KOPT-K1 (cell line): ENCODE data around the gene FGFR4.
A peak's percentile ranks its signal among the peaks of the same experiment; 100 is the strongest.

Experiments
- H3K27ac ChIP-seq: fragments of 200-600 bp; sonication (generic); 2 replicates; pipeline ENCODE4 v1.5.1; 2016; ENCODE audit warnings: antibody characterized with exemption, mild to moderate bottlenecking, low read depth, low read length; ENCODE audit not compliant: poor library complexity, severe bottlenecking
- H3K36me3 ChIP-seq: fragments of 200-600 bp; sonication (generic); 2 replicates; pipeline ENCODE4 v1.5.1; 2017; ENCODE audit warnings: antibody characterized with exemption, mild to moderate bottlenecking, low read length, moderate library complexity; ENCODE audit not compliant: insufficient read depth
- H3K9me3 ChIP-seq: fragments of 200-600 bp; sonication (generic); 2 replicates; pipeline ENCODE4 v1.5.1; 2017; ENCODE audit warnings: antibody characterized with exemption, low read length, mild to moderate bottlenecking; ENCODE audit not compliant: insufficient read depth, poor library complexity, severe bottlenecking

Gene FGFR4

DNA sequence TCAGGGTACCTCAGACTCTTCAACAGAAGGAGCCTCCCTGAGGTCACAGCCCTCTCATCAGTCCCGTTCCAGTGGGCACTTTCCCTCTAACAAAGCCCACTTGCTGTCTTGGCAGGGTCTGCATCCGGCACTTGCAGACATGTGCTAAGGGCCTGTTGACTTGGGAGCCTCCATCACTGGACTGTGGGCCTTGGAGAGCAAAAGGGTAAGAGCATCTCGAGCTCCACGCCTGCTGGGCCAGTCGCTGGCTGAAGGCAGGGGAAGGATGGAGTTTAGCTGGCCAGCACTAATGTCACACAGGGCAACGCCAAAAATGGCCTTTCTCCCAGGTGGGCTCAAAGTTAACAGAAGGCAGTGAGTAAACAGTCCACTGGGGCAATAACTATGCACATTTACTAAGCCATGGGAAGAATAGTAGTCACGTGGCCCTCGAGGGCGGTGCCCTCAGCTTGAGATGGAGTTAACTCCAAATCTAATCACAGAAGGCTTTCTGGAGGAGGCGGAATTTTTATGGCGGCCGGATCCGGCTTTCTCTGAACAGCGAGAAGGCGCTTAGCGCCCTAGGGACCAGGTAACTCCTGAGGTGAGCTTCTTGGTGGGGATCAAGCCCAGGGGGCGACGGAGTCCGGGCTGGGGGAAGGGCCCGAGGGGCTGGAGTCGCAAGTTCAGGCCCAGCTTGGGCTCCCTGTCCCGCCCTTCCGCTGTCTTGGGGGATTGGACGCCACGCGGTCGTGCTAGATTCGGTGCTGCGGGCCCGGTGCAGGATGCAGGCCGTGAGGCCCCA lies 44.8 kb downstream of the FGFR4 start:
- peaks cover 16% of the 10 kb centered on the region for H3K36me3 ChIP-seq
- H3K9me3 ChIP-seq, result no peaks in the 10 kb centered on the region
- no peak overlapping the region for H3K27ac ChIP-seq

DNA sequence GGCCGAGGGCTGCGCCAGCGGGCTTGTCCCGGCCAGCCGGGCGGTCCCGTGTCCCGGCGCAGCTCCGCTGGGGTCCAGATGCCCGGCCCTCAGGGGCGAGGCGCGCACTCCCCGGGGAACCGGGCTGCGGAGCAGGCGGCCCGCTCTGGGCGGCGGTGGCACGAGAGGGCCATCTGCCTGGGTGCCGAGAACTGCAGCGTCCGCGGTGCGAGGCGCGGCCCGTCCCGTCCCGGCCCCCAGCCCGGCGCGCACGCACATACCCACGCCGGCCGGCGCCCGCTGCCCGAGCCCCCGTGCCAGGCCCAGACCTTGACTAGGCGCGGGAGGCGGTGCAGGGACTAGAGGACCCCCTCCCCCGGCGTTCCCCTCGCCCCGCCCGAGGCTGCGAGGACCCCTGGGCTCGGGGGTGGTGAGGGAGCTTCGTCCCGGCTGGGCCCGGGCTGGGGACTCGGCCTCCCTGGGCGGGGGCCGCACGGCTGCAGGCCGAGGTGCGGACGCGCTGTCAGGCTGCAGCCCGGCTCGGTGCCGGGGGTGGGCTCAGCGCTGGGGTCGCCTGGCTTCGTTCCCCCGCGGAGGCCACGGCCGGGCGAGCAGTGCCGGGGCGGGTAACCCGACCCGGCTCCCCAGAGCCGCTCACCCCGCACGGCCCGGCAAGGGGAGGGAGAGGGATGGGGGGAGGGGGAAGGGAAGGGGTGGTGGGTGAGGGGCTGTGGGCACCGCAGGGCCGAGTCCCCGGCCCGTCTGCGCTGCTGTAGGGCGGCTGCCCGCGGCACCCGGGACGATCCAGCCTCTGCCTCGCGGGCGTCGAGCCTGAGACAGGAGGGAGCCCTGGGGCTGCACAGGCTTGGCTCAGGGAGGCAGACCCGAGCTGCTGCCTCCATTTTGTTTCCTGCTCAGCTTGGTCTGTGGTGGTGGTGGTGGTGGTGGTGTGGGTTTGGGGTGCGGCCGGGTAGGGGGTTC lies 45.7 kb downstream of the FGFR4 start:
- Histone ChIP-seq H3K36me3 (peaks cover 24% of the 10 kb centered on the region), H3K27ac (no peak overlapping the region), H3K9me3 (no peaks in the 10 kb centered on the region)

DNA sequence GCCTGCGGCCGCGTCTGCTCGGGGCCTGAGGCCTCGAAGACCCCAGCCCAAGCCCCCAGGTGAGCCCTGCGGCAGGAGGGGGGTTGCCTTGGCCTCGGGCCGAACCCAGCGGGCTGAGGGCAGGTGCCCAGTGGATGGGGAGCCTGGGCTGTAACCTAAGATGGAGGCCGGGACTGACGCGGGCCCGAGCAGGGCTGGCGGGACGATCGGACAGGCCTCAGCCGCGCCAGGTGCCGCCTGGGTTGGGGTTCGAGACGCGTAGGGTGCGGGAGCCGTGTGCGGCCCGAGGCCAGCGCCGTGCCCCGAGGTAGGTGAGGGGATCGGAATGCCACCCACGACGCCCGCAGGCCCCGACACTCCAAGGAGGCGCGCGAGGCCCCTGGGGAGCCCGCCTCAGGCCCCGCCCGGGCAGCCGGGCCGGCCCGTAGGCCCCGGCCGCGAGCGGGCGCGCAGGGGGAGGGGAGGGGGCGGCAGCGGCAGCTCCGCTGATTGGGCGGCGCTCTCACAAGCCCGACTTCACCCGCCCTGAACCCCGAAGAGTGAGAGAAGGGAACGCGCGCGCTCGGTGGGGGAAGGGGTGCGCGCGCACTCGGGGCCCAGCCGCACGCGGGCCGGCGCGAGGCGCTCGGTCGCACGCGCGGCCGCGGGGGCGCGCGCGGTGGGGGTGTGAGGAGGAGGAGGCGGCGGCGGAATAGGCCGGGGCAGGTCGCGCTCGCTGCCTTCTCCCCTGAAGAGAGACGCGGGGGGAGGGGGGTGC lies 46.6 kb downstream of the FGFR4 start, which contains the start of gene NSD1:
NSD1 (plus strand) TSS at position 678 of the 757 bp plus-strand sequence. CDS start 1,331 bp downstream, outside the sequence.
- Histone ChIP-seq H3K9me3 (no peaks in the 10 kb centered on the region), H3K27ac (peak within 1 kb of the TSS; percentile 69), H3K36me3 (peaks cover 33% of the 10 kb centered on the region)

DNA sequence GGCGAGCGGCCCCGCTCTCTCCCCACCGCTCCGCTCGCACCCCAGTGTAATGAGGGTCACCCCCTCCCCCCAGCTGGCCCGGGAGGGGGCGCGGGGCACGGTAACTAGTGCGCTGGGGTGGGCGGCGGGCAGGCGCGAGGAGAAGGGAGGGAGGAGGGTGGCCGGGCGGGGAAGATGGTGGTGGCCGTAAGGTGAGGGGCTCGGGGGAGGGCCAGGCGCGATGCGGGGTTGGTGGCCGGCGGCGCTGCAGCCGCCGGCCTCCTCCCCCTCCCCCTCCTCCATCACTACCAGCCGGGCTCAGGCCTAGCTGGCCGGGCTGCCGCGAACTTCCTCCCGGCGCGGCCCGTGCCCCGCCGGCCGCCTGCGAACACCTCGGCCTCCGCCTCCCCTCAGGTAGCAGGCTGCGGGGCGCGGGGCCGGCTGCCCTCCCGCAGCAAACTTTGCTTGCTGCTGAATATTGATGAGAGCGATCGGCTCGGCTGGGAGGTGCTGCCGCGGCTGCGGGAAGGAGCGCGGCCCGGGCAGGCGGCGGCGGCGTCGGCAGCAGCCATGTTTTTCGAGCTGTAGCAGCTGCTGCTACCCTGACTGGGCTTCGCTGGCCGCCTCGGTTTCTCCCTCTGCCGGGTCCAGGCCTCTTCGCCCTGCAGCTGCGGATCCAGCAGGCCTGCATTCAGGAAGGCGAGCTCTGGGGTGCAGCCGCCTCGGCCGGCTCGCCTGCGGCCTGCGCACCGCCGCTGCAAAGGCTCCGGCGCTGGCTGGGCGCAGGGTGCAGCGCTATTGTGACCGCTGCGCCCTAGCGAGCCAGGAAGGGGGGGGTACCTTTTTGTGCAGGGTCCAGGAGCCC lies 47.4 kb downstream of the FGFR4 start:
- no peaks in the 10 kb centered on the region for H3K9me3 ChIP-seq
- H3K36me3 ChIP-seq, result peaks cover 38% of the 10 kb centered on the region
- H3K27ac ChIP-seq, result peak overlapping the region; percentile 69

DNA sequence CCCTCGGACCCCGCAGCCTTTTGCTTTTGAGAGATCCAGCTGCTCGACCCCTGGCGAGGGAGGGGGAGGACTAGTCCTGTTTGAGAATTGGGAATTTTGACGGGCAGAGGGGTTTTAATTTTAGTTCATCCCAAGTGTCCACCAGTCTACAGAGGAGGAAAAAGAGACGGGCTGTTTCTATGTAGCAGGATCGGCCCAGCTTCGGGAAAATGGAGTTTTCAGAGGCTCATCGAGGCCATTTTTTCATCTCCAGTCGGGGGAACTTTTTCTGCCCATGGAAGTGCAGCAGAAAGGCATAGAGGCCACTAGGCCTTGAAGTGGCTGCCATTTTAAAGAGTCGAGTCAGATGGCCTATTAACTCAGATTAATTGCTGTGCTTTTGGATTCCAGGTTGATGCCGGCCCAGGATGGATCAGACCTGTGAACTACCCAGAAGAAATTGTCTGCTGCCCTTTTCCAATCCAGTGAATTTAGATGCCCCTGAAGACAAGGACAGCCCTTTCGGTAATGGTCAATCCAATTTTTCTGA lies 48.0 kb downstream of the FGFR4 start:
- H3K36me3 ChIP-seq, result peaks cover 45% of the 10 kb centered on the region
- no peaks in the 10 kb centered on the region for H3K9me3 ChIP-seq
- H3K27ac ChIP-seq, result peak overlapping the region; percentile 69

DNA sequence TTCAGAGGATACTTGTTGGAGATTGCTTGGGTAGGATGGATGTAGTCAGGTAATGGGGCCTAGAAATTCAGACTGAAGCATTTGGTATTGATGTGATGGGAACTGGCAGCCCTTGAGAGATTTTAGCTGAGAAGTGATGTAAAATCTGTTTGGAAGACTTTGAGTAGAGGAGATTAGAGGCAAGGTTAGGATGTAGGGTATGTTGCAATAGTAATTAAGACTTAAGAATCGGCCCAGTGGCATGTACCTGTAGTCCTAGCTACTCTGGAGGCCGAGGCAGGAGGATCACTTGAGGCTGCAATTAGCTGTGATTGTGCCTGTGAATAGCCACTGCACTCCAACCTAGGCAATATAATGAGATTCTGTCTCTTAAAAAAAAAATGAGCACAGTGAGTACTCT lies 53.6 kb downstream of the FGFR4 start:
- Histone ChIP-seq H3K36me3 (peaks cover 96% of the 10 kb centered on the region), H3K27ac (no peak overlapping the region), H3K9me3 (no peaks in the 10 kb centered on the region)

DNA sequence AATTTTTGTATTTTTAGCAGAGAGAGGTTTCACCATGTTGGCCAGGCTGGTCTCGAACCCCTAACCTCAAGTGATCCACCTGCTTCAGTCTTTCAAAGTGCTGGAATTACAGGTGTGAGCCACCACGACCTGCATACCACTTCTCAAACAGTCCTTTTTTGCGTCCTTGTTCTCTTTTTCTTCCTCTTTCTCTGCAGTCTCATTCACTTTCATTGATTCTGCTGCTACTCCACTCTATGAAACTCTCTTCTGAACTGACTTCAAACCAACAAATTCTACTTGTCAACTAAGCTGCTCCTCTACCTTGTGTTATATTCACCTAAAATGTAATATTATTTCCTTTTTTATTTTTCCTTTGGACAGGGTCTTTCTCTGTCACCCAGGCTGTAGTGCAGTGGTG lies 54.8 kb downstream of the FGFR4 start:
- Histone ChIP-seq H3K27ac (no peak overlapping the region), H3K36me3 (peaks cover 96% of the 10 kb centered on the region), H3K9me3 (no peaks in the 10 kb centered on the region)

DNA sequence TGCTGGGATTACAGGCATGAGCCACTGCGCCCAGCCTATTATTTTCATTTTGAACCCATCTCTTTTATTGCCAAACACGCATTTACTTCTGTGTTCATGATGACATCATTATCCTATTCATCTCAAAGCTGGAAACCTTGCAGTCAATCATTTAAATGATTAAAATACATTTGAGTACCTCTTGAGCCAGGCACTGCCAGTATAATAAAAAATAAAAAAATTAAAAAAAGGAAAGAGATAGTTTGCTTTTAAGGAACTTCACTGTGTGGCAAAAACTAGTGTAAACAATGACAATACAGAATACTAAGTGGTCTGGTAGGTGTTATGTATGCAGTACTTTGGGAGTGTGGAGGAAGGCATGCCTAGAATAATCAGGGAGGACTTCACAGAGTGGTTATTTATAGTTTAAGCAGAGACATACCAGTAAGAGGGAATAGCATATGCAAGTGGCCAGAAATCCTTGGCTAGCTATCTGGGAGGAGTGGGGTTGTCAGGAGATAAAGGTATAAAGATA lies 55.4 kb downstream of the FGFR4 start:
- H3K9me3 ChIP-seq, result no peaks in the 10 kb centered on the region
- peaks cover 96% of the 10 kb centered on the region for H3K36me3 ChIP-seq
- H3K27ac ChIP-seq, result no peak overlapping the region

DNA sequence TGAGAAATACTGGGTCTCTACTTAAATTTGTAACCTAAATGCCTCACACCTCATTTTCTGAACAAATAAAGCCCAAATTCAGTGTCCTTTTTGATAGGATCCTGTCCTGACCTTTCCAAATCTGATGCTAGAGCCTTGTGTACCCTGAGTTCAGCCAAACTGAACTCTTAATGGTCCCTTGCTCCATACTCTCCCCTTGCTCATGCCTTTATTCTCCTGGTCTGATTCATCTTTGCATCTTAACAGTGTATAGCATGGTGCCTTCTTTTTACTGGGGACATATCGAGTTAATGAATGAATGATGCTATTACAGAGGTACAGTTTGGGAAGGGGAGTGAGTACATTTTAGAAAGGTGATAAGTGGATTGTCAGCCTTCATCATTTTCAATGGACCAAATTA lies 56.1 kb downstream of the FGFR4 start:
- no peak overlapping the region for H3K27ac ChIP-seq
- peaks cover 96% of the 10 kb centered on the region for H3K36me3 ChIP-seq
- no peaks in the 10 kb centered on the region for H3K9me3 ChIP-seq

DNA sequence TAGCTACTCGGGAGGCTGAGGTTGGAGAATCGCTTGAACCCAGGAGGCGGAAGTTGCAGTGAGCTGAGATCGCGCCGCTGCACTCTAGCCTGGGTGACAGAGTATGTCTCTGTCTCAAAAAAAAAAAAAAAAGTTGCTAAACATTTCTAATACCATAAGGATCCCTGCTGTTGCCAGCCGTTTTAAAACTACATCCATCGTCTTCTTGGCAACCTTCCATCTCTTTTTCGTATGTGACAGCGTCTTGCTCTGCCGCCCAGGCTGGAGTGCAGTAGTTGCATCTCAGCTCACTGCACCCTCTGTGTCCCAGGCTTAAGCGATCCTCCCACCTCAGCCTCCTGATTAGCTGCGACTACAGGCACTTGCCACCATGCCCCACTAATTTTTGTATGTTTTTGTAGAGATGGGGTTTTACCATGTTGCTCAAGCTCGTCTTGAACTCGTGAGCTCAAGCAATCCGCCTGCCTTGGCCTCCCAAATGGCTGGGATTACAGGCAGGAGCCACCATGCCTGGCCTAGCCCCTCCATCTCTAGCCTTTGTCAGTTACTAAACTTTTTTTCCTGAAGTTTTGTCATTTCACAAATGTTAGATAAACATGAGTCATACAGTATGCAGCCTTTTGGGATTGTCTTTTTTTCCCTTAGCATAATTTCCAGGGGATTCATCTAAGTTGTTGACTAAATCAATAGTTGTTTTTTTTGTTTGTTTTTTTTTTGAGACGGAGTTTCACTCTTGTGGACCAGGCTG lies 60.4 kb downstream of the FGFR4 start:
- Histone ChIP-seq H3K36me3 (peaks cover 98% of the 10 kb centered on the region), H3K9me3 (no peaks in the 10 kb centered on the region), H3K27ac (no peak overlapping the region)
